MM.1S (cell line): Measurements from ENCODE around the gene SNTG2.

Experiments used
- EZH2 ChIP-seq: fragments of 300-600 bp; sonication (generic); optimal IDR thresholded peaks from 2 replicates; pipeline ENCODE3; 2017; ENCODE audit warnings: low read depth, mild to moderate bottlenecking, antibody characterized with exemption, low read length, mixed read lengths
- TF ChIP-seq, protein P1 (sequence below): fragments of 300-600 bp; sonication (generic); IDR thresholded peaks from 2 replicates; pipeline ENCODE4 v1.5.1; 2016; ENCODE audit warnings: antibody characterized with exemption, low read length, mixed read lengths

DNA sequence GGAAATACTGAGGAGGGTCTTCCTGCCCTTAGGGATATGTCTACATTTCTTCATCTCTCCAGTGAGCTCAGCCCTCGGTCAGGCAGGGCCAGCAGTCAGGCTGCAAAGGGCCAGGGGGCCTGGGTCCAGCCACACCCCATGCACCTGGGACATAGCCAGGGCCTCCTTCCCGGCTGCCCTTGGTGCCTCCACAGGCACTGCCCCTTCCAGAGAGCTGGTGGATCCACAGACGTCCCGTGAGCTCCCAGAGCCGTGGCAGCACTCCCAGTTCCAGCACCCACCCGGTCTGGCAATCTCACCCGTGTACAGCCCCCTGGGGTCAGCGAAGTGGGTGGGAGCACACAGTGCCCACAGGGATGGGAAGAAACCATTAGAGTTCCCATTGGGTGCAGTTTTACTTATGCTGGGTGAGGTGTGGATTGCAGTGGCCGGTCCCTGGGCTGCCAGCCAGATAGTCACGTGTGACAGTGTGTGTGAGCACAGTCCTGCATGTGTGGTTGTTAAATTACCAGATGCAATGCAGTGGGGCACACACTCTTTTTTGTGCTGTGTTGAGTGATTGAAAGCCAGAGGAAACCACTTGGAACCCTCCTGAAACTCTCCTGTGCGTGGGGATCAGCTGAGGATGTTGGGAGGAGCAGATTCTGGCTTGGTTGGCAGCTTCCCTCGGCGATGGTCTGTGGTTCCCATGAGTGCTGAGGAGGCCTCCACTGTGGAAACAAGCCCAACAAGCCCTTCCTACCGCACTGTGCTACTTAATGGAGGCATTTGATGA lies 131.0 kb downstream of the SNTG2 start:
- no peak for TF ChIP-seq EZH2
- TF ChIP-seq, protein P1, sequence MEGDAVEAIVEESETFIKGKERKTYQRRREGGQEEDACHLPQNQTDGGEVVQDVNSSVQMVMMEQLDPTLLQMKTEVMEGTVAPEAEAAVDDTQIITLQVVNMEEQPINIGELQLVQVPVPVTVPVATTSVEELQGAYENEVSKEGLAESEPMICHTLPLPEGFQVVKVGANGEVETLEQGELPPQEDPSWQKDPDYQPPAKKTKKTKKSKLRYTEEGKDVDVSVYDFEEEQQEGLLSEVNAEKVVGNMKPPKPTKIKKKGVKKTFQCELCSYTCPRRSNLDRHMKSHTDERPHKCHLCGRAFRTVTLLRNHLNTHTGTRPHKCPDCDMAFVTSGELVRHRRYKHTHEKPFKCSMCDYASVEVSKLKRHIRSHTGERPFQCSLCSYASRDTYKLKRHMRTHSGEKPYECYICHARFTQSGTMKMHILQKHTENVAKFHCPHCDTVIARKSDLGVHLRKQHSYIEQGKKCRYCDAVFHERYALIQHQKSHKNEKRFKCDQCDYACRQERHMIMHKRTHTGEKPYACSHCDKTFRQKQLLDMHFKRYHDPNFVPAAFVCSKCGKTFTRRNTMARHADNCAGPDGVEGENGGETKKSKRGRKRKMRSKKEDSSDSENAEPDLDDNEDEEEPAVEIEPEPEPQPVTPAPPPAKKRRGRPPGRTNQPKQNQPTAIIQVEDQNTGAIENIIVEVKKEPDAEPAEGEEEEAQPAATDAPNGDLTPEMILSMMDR: no peak
